GM18858 (cell line): ENCODE data around the gene SLIT2.

Experiments
- ATAC-seq: cut with Tn5 transposase; IDR thresholded peaks from one replicate; pipeline ENCODE4 v1.9.1; 2021; ENCODE audit not compliant: unreplicated experiment

The SLIT2 gene

GRCh38 chr4:20265726-20266125 lies 14.0 kb downstream of the SLIT2 start:
- no peak for ATAC-seq

GRCh38 chr4:20266215-20267082 lies 14.7 kb downstream of the SLIT2 start:
- no peak for ATAC-seq

GRCh38 chr4:20268028-20268427 lies 16.3 kb downstream of the SLIT2 start:
- no peak for ATAC-seq

GRCh38 chr4:20269320-20269719 lies 17.6 kb downstream of the SLIT2 start:
- ATAC-seq: no peak

GRCh38 chr4:20271950-20272349 lies 20.2 kb downstream of the SLIT2 start:
- no peak for ATAC-seq

GRCh38 chr4:20272411-20272872 lies 20.7 kb downstream of the SLIT2 start:
- no peak for ATAC-seq

GRCh38 chr4:20273793-20274192 lies 22.1 kb downstream of the SLIT2 start:
- no peak for ATAC-seq

GRCh38 chr4:20276848-20277247 lies 25.1 kb downstream of the SLIT2 start:
- no peak for ATAC-seq

GRCh38 chr4:20278195-20278594 lies 26.5 kb downstream of the SLIT2 start:
- no peak for ATAC-seq

GRCh38 chr4:20279381-20279780 lies 27.7 kb downstream of the SLIT2 start:
- ATAC-seq: no peak

- no peak for ATAC-seq
Measured at GRCh38 chr4:20281453-20281852, 29.7 kb downstream of the SLIT2 start.

- ATAC-seq: no peak
Measured at GRCh38 chr4:20283039-20283438, 31.3 kb downstream of the SLIT2 start.

- no peak for ATAC-seq
Measured at GRCh38 chr4:20284990-20285389, 33.3 kb downstream of the SLIT2 start.

- ATAC-seq: no peak
Measured at GRCh38 chr4:20287246-20287645, 35.5 kb downstream of the SLIT2 start.

- ATAC-seq: no peak
Measured at GRCh38 chr4:20288047-20288650, 36.4 kb downstream of the SLIT2 start.

- ATAC-seq: no peak
Measured at GRCh38 chr4:20288846-20289512, 37.3 kb downstream of the SLIT2 start.

GRCh38 chr4:20289782-20290181 lies 38.1 kb downstream of the SLIT2 start:
- ATAC-seq: no peak

GRCh38 chr4:20292739-20293138 lies 41.0 kb downstream of the SLIT2 start:
- no peak for ATAC-seq

GRCh38 chr4:20297261-20297660 lies 45.6 kb downstream of the SLIT2 start:
- ATAC-seq: no peak

- ATAC-seq: no peak
Measured at GRCh38 chr4:20297783-20298182, 46.1 kb downstream of the SLIT2 start.

- ATAC-seq: no peak
Measured at GRCh38 chr4:20298455-20298854, 46.8 kb downstream of the SLIT2 start.

- ATAC-seq: no peak
Measured at GRCh38 chr4:20298986-20299385, 47.3 kb downstream of the SLIT2 start.
